ENCODE results near the gene TMEM255B.
"Not testable (repeated sequence)": the region's sequence is repeated elsewhere in the genome, so short reads cannot be mapped to it uniquely, and the experiment has no call there.

Gene TMEM255B

DNA sequence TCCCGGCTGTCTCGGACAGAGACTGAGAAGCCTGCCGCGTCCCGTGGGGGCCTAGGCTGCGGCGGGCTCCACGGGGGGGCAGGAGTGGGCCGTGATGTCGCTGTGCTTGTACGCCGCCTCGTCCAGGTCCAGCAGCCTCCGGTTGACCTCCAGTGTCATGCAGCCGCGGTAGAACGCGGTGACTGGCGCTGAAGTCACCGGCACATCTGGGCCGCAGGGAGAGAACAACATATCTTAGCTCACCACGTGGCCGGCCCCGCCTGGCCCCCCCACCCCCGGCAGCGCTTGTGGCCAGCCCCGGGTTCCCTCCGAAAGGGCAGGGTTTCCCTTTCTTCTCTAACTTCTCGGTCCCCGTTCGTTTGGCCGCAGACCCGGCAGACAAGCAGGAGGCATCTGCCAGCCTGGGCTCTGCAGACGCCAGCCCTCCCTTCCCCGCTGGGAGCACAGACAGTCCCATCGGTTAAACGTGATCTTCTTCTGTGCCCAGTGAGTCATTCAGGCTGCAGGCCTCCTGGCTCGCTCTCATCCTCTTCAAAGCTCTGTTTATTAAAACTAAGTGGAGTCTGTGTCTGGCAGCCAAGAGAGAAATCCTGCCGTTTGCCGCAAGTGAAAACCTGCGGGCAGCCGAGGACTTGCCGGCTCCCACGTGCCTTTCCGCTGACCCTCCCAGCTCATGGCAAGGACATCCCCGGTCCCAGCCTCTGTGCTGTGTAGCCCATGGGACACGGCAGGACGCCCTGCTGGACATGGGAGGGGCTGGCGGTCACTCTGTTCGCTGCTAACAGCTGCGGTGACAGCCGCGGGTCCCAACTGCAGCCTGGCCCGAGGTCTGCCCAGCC is 62.0 kb downstream of the TMEM255B start:
- DNase-seq, result no peak

DNA sequence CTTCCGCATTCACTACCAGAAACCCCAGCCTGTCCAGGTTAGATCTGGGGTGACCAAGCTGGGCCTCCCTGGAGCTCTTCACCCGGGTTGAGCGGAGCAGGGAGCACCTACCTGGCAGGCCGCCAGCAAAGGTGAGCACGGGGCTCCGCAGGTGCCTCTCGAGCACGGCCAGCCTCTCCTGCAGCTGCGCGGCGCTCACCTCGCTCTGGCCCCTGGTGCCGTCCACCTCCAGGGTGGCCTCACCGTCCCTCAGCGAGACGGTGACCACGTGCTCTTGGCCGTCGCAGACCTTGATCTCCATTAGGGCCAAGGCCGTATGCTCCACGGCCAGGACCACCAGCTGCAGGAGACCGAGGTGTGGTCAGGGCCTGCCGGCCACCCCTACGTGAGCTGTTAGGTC is 62.8 kb downstream of the TMEM255B start:
- no peak for DNase-seq

DNA sequence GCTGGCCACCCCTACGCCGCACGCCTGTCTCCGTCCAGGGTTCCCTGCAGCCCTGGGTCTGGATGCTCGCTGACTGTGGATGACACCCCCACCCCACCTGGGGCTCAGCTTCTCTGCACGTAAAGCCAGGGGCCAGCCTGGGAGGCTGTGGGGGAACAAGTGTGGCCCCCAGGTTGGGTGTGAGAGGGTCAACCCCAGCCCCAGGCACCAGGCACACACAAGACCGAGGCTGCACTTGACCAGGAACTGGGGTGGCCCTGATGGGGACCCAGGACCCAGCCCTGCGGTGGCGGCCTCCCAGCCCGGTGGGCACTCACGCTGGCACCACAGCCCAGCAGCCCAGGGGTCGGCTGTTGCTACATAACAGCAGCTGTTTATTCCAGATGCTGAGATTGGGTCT is 63.2 kb downstream of the TMEM255B start:
- DNase-seq, result no peak

DNA sequence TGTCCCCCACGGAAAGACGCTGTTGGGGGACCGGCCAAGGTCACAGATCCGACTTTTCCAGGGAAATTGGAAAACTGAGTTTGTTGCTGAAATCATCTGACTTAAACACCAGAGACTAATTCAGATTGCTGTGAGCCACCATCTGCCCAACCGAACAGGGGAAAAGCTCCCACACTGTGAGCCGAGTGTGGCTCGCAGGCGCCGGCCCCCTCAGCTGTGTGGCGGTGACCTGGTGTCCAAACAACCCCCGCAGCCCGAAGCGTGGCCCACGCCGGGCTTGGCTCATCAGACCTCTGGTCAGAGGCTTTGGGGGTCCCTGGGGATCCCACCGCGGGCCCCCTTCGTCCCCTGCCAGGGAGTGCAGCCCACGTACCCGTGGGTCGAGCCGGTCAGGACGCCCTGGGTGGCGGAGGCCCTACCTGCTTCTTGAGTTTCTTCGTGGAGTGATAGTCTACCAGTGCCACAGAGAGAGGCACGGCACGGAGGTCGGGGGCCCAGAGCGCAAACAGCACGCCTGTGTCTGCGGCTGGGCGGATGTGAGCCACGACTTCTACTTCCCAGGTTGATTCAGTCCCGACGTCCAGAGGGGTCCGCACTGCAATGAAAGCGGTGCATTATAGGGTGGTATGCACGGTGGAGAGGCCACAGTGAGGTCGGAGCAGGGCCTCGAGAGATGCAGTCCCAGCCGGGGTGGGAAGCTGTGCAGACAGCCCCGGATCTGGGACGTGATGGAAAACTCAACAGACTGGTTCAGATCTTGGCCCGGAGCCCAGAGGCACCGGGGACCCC is 64.1 kb downstream of the TMEM255B start:
- no peak for DNase-seq

DNA sequence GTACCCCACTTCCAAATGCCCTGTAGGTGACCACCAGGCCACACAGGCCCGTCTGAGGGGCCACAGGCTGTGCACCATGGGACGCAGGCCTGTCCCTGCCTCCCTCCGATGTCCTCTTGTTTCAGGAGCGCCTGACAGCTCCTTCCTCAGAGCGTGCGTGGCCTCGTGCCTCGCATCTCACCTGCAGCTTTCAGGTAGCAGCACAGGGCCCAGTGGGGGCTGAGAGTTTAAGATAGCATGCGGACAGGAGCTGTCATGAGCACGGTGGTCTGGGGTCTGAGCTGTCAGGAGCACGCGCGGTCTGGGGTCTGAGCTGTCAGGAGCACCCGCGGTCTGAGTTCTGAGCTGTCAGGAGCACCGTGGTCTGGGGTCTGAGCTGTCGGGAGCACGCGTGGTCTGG is 64.7 kb downstream of the TMEM255B start:
- DNase-seq, result no peak

DNA sequence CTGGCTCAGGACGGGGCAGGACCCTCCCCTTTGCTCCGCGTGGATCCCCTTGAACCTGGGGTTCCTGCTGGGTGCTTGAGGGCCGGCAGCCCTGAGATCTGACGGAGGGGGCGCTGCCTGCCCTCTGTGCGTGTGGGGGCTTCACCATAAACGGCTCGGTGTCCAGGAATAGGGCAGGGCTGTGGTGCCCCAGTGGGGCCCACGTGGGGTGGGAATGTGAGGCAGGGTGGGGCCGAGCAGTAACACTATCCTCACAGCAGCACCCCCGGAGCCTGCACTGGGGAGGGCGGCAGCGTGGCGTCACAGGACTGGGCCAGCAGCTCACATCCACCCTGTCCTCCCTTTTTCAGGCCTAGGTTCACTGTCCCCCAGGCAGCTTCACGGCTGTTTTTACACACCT is 66.8 kb downstream of the TMEM255B start:
- no peak for DNase-seq

DNA sequence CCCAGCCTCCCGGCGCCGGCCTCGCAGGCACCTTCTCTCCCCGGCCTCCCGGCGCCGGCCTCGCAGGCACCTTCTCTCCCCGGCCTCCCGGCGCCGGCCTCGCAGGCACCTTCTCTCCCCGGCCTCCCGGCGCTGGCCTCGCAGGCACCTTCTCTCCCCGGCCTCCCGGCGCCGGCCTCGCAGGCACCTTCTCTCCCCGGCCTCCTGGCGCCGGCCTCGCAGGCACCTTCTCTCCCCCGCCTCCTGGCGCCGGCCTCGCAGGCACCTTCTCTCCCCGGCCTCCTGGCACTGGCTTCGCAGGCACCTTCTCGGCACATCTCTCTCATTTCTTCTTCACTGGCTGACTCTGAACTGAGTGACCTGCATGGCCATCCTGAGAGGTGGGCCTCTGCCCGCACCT is 67.4 kb downstream of the TMEM255B start:
- DNase-seq, result not testable (repeated sequence)

DNA sequence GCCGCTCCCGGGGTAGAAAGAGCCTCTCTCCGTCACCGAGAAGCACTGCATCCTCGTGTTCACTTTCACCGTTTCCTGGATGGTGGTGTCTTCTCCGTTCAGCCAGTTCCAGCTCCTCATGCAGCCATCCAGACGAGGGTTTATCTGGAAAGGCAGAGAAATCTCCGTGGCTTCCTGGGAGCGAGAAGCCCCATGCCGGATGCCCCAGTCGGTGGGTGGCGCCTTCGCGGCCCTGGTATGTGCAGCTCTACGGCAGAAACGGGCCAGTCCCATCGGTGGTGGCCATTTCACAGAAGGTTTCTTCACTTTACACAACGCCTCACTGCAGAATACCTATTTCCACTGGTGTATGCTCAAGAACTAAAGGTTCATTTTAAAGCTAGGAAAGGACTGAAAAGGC is 68.0 kb downstream of the TMEM255B start:
- no peak for DNase-seq

DNA sequence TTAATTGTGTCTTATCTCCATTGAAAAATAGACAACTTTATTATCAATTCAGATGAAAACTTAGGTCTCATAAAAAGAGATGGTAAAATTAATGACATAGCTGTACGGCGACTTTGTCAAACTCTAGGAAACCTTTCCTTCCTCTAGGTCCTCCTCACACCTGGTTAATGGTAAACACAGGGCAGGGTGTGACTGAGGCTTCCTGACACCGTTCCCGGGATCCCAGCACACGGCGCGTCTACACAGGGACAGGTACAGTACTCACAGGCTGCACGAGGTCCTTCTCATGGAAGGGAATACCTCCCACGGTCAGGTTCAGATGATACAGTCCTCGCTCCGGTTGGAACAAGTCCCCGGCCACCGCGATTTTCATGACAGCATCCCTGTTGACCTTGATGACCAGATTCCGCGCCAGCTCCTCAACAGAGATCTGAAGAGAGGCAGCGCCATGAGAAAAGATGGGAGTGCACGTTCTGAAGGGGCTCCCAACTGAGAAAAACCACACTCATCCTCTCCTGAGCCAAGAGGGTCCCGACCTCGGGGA is 69.3 kb downstream of the TMEM255B start:
- DNase-seq, result no peak

DNA sequence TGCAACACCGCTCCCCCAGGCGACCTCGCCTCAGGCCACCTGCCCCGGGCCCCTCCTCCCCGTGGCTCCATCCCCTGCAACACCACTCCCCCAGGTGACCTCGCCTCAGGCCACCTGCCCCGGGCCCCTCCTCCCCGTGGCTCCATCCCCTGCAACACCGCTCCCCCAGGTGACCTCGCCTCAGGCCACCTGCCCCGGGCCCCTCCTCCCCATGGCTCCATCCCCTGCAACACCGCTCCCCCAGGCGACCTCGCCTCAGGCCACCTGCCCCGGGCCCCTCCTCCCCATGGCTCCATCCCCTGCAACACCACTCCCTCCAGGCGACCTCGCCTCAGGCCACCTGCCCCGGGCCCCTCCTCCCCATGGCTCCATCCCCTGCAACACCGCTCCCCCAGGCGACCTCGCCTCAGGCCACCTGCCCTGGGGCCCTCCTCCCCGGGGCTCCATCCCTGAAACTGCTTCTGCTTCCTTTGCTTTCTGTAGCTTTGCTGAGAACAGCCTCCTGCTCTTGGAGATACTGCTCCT is 71.5 kb downstream of the TMEM255B start:
- DNase-seq, result not testable (repeated sequence)

DNA sequence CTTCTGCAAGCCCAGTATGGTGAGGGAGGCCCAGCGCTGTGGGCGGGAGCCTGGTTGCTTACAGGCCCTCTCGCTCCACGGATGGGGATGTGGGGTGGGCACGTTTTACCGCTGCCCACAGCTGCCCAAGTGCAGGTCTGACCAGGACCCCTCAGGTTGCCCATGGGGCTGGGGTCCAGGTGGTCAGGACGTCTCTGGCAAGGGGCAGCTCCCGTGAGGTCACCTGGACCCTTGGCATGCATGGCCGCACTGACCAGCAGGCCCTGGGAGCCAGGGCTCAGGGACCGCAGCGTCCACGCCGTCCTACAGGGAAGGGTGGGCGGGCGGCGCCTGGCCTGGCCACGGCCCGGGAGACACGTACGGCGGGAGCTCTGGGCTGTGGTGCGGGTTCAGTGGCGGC is 72.0 kb downstream of the TMEM255B start:
- DNase-seq, result no peak

DNA sequence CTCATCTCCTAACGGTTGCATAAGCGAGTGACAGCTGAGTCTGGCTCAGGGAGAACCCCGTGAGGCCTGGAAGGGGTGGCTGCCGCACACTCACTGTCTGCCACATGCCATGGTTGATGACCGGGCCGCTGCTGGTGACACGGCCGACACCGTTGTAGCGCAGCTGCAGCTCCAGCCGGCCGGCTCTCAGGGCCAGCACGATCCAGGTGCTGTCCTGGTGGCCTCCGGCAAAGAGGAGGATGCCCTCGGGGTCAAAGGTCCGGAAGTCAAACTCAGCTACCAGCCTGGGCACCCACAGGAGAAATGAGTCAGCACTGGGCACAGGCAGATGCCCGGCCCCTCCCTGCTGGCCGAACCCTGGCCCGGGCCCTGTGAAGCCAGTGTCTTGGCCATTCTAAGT is 73.2 kb downstream of the TMEM255B start:
- no peak for DNase-seq

DNA sequence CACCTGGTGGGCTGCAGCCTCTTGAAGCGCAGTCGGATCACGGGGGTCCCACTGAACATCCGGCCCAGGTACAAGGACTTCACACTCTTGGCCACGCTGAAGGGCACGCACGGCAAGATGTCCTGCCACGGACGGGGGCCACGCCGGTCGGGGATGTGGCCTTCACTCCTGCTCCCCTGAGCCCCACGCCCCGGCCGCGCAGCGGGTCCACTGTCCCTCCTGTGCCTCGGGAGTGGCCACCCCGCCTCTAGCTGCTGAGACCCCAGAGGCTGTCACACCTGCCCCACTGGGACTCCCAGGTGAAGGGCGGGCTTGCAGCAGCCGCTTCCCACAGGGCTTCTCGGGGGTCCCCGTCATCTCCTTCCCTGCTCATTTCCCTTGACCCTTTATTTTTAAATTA is 73.6 kb downstream of the TMEM255B start:
- DNase-seq, result no peak

DNA sequence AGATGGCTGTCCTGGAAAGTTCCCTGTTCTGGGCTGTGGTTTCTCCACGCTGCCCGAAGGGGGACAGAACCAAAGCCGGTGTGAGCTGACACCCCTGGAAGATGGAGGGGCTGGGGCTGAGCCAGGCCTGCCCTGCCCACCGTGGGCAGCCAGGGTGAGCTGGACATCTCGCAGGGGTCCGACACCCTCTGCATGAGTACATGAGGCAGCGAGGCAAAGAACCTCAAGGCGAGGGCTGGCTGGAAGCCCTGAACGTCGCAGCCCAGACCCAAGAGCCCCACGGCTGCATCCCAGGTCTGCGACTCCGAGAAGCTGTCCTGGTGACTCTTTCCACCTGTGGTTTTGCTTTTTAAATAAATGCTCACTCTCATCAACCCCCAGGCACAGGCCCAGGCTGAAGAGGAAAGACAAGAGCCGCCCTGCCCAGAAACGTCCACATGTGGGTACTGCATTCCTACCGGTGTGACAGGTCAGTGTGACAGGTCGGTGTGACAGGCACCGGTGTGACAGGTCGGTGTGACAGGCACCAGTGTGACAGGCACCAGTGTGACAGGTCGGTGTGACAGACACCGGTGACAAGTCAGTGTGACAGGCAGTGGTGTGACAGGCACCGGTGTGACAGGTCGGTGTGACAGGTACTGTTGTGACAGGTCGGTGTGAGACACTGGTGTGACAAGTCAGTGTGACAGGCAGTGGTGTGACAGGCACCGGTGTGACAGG is 74.2 kb downstream of the TMEM255B start:
- DNase-seq, result no peak

DNA sequence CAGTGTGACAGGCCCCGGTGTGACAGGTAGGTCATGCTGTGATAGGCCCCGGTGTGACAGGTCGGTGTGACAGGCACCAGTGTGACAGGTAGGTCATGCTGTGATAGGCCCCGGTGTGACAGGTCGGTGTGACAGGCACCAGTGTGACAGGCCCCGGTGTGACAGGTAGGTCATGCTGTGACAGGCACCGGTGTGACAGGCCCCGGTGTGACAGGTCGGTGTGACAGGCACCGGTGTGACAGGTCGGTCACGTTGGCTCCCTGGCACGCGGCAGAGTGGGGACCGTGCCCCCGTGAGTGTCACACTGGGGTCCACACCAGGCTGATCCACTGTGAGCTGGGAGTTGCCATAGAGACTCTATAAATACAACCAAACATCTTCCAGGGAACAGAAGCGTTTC is 75.0 kb downstream of the TMEM255B start:
- not testable (repeated sequence) for DNase-seq

DNA sequence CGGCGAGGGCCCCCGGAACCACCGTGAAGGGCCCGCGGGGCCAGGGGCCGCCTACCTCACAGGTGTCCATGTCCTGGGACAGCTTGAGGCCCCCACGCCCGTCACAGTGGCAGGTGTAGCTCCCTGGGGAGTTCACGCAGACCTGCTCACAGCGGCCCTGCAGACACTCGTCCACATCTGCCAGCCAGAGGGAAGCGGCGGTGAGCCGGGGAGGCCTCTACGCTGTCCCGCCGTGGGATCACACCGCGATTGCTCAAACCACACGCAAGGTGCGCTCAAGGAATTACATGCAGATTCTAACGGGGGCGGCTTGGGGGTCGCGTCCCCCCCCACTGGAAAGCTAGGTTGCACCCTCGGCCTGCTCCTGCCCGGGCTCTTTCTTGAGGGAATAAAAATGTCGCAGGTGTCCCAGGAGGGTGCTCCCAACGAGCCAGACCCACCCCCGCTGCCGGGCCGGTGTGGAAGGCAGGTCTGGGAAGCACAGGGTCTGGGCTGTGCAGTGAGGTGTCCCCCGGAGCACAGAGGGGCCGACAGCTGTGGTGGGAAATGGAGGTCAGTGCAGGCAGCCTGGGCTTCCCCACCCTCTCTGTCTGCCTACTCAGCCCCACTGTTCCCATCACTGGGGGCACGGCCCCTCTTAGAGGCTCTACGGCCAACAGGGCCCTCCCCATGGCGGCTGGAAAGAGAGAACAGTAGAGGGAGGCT is 75.6 kb downstream of the TMEM255B start:
- no peak for DNase-seq

DNA sequence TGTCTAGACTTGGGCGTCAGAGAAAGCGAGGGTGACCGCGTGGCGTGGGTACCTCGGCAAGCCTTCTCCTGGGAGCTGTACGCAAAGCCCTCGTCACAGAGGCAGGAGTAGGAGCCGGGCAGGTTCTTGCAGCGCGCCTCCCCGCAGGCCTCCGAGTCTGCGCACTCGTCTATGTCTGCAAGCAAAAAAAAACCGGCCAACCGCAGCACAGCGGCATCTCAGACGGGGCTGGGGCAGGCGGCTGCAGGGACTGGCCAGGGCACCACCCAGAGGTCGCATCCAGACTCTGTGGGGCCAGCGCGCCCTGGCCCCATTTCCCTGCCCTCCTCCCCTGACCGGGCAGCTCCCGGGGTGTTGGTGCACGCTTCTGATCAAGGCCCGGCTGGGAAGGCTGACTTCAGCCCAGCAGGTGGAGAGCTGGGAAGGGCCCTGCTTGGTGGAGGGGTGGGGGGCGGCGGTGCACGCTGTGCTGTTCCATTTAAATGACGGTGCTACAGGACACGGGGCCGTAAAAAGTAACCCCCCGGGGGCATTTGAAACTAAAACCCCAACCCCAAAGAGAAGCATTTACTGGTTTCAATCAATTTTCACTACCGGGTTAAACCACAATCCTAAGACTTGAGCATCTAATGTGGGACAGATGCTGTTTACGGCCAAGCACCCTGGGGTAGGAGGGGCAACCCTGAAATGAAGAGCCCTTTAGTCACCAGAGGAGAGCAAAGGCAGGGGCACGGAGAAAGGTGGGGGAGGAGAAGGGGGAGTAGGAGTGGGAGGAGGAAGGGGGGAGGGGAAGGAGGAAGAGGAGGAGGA is 76.6 kb downstream of the TMEM255B start:
- no peak for DNase-seq

DNA sequence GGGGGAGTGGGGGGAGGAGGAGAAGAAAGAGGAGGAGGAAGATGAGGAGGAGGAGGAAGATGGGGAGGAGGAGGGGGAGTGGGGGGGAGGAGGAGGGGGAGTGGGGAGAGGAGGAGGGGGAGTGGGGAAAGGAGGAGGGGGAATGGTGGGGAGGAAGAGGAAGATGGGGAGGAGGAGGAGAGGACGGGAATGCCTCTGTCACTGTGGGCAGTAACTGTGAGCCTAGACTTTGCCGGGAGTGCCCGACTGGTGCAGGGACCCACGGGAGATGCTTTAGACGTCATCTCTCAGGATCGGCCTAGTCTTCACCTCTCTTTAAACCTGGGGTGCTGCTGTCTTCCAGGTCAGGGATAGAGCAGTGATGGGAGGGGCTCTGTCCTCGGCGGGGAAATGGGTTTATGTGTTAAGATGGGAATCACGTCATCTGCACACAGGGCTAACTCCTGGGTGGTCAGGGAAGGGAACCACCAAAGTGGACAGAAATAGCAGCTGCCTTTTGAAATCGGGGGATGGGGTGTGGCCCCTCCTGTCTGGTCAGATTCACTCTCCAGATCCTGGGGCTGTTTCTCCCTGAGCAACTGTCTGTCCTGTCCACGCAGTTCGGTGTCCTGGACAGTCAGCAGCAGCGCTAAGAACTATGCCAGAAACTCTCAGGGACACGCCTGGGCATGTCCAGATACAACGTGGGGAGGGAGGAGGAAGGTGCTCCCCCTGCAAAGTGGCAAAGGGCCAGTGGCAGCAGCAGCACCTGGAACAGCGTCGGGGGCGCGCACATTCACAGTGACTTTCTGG is 77.9 kb downstream of the TMEM255B start:
- no peak for DNase-seq

DNA sequence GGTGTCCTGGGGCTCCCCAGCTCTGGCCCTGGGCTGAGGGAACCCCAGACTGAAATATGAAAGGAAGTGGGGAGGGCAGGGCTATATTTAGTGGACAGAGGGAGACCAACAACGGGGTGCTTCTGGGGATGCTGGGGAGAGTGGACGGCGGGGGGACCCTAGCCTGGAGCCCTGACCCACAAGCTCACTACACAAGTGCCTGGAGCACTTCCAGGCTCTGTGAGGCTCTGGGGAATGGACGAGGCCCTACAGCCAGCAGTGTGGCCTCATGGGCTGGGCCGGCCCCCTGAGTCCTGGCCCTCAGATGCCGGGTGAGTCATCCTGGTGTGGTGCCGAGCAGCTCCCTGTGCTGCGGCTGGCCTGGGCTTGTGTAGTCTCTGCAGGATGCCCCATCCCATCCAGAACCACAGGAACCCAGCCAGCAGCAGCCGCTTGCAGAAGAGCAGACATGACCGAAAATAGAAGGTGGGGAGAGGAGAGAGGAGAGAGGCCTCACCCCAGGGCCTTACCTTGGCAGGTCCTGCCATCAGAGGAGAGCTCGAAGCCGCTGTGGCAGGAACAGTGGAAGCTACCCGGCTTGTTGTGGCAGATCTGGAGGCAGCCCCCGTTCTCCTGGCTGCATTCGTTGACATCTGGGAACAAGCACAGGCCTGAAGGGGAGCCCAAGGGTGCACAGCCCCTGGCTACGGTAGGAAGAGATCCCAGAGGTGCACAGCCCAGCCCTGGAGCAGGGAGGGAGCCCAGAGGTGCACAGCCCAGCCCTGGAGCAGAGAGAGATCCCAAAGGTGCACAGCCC is 78.7 kb downstream of the TMEM255B start:
- DNase-seq, result no peak

DNA sequence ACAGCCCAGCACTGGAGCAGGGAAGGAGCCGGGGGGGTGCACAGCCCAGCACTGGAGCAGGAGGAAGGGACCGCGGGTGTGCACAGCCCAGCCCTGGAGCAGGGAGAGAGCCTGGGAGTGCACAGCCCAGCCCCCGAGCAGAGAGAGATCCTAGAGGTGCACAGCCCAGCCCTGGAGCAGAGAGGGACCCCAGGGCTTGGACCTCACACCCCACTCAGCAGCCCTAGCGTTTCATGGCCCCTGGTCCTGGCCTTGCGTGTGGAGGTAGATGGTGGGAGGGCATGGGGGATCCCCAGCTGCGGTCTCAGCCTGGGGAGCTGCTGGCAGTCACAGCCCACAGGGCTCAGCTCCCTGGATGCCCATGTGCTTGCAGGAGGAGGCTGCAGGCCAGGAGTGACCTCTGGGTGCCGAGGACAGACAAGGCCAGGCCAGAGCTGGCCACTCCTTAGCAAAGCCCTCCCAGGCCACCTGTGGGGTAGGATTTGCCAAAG is 79.7 kb downstream of the TMEM255B start:
- DNase-seq, result no peak

Measured in stimulated activated CD4-positive, alpha-beta T cell treated with anti-CD3 and anti-CD28 coated beads, Interleukin-15, amount 100 ng/mL, for 24 hours (primary cell).